Sciatic nerve (tissue), 2 donors: Measurements from ENCODE around the gene PHOSPHO2. TPM values are rescaled to one million over a fixed set of nuclear protein-coding genes. Genes with fewer than 3 reads are reported as not detected.

Experiments
- ATAC-seq: fragments of 200-7000 bp; cut with Tn5 transposase; one replicate; pipeline ENCODE4 v1.9.1; 2020; ENCODE audit warnings: mild to moderate bottlenecking, moderate library complexity
- DNase-seq: peaks from one replicate; pipeline ENCODE4 v3.0.0-alpha.2; 2020; ENCODE audit warnings: low spot score
- intact Hi-C: fragments of 100-400 bp; cut with DNase I; formaldehyde crosslinking; loops from one replicate; pipeline ENCODE4 v1.14.2; 2022
- total RNA-seq: library from RNA; stranded (reverse); fragmentation: NEBNext Ultra II Directional; extraction: Animal tissue kit (Norgen Biotek cat#: 25700); gene quantifications from one replicate; pipeline ENCODE4 v1.2.1, GENCODE V29; 2021
- donor health status: DM: no; HTN: no; CAD: no.
- donor health status: DM: no; HTN: no; CAD: no.

The PHOSPHO2 gene
- total RNA-seq, 1 donor from 2014 or later: 8.5 TPM

DNA sequence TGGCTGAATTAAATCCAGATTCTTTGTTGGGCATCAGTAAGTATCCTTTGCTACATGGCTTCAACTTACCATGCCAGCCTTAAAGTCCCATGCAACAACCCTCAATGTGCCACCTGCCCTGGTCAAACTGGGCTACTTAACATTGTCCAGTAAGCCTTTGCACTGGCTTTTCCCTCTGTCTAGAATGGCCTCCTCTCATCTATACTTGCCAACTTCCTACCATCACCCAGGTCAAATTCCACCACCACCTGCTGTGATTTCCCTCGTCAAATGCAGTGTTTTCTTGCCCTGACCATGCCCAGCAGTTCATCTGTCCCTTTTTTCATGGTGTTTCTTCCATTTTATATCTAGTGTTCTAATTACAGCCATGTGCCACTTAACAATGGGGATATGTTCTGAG, 45.1 kb downstream of the PHOSPHO2 start:
- intact Hi-C loops: no loop called here
- DNase-seq (no peak), ATAC-seq (no peak)

- ATAC-seq (no peak), DNase-seq (no peak)
- intact Hi-C loops: no loop called here
Observed at GRCh38 chr2:169743549-169743948, 49.3 kb downstream of the PHOSPHO2 start.

DNA sequence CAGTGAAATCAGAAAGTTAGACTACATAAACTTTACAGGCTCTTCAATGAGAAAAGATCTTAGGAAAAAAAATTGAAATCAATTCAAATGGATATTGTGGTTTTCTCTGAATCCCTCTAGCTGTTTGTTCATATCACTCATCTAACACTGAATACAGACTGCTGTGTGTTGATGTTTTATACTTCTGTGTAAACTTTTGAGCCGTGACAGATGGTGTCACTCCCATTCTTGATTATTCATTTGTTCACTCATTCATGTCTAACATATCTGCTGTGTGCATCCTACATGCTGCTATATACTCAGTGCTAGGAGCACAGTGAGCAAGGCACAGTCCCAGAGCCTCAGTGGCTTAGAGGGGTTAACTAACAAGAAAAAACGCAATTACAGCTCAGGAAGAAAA, 52.0 kb downstream of the PHOSPHO2 start:
- DNase-seq (no peak), ATAC-seq (no peak)
- intact Hi-C loops: no loop called here

- no peak for DNase-seq
- intact Hi-C loops: no loop called here
- no peak for ATAC-seq
Observed at GRCh38 chr2:169748319-169748718, 54.0 kb downstream of the PHOSPHO2 start.

Other genes with a start within 250 kb of the PHOSPHO2 start
- gene BBS5, start 215.0 kb upstream of the PHOSPHO2 start, total RNA-seq: 13.5 TPM
- gene KLHL41, start 184.8 kb upstream of the PHOSPHO2 start, total RNA-seq: 1.8 TPM
- gene FASTKD1, start 120.6 kb upstream of the PHOSPHO2 start, total RNA-seq: 17.3 TPM
- gene PPIG, start 110.1 kb upstream of the PHOSPHO2 start, total RNA-seq: 76.5 TPM
- 0.40 TPM for gene CFAP210, start 64 bp upstream of the PHOSPHO2 start, total RNA-seq
- 8.7 TPM for gene KLHL23, start 39.4 kb downstream of the PHOSPHO2 start, total RNA-seq
- 74.6 TPM for gene SSB, start 104.4 kb downstream of the PHOSPHO2 start, total RNA-seq
- gene METTL5, start 130.4 kb downstream of the PHOSPHO2 start, total RNA-seq: 43.1 TPM
- 80.3 TPM for gene UBR3, start 133.0 kb downstream of the PHOSPHO2 start, total RNA-seq